ENCODE measurements around the gene ELK3. TPM values are rescaled to one million over a fixed set of nuclear protein-coding genes. Genes with fewer than 3 reads are reported as not detected.

Gene ELK3
- polyA plus RNA-seq, 1 experiment, result 20.9 TPM

GRCh38 chr12:96155181-96155580, 39.0 kb upstream of the ELK3 start:
- POLR2A ChIA-PET, result no interaction called here
- TF ChIP-seq, protein P1, sequence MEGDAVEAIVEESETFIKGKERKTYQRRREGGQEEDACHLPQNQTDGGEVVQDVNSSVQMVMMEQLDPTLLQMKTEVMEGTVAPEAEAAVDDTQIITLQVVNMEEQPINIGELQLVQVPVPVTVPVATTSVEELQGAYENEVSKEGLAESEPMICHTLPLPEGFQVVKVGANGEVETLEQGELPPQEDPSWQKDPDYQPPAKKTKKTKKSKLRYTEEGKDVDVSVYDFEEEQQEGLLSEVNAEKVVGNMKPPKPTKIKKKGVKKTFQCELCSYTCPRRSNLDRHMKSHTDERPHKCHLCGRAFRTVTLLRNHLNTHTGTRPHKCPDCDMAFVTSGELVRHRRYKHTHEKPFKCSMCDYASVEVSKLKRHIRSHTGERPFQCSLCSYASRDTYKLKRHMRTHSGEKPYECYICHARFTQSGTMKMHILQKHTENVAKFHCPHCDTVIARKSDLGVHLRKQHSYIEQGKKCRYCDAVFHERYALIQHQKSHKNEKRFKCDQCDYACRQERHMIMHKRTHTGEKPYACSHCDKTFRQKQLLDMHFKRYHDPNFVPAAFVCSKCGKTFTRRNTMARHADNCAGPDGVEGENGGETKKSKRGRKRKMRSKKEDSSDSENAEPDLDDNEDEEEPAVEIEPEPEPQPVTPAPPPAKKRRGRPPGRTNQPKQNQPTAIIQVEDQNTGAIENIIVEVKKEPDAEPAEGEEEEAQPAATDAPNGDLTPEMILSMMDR (IDR thresholded peaks at IDR 0.05; ENCODE audit: insufficient read depth, low read depth, low read length), result no peak
- no peaks in the 10 kb centered on the region for H3K27me3 ChIP-seq (ENCODE audit: control insufficient read depth, insufficient read depth, low read length)
- no peak overlapping the region for H3K4me3 ChIP-seq (ENCODE audit: low read depth, low read length)
- DNase-seq (ENCODE audit: low read depth), result no peak
- CTCF ChIA-PET, result no interaction called here
- H3K36me3 ChIP-seq (ENCODE audit: control insufficient read depth, insufficient read depth, low read length), result no peaks in the 10 kb centered on the region

GRCh38 chr12:96155781-96156180, 38.4 kb upstream of the ELK3 start:
- Histone ChIP-seq H3K36me3 (ENCODE audit: control insufficient read depth, insufficient read depth, low read length) (no peaks in the 10 kb centered on the region), H3K27me3 (ENCODE audit: control insufficient read depth, insufficient read depth, low read length) (no peaks in the 10 kb centered on the region), H3K4me3 (ENCODE audit: low read depth, low read length) (no peak overlapping the region)
- no peak for DNase-seq (ENCODE audit: low read depth)
- POLR2A ChIA-PET, result no interaction called here
- CTCF ChIA-PET, result no interaction called here
- TF ChIP-seq, protein P1 (IDR thresholded peaks at IDR 0.05; ENCODE audit: insufficient read depth, low read depth, low read length), result no peak

- no peak overlapping the region for H3K4me3 ChIP-seq (ENCODE audit: low read depth, low read length)
- TF ChIP-seq, protein P1 (IDR thresholded peaks at IDR 0.05; ENCODE audit: insufficient read depth, low read depth, low read length), result no peak
- POLR2A ChIA-PET, result no interaction called here
- no peaks in the 10 kb centered on the region for H3K36me3 ChIP-seq (ENCODE audit: control insufficient read depth, insufficient read depth, low read length)
- no peaks in the 10 kb centered on the region for H3K27me3 ChIP-seq (ENCODE audit: control insufficient read depth, insufficient read depth, low read length)
- no peak for DNase-seq (ENCODE audit: low read depth)
- CTCF ChIA-PET, result no interaction called here
Measured at GRCh38 chr12:96156211-96156610, 38.0 kb upstream of the ELK3 start.

DNA sequence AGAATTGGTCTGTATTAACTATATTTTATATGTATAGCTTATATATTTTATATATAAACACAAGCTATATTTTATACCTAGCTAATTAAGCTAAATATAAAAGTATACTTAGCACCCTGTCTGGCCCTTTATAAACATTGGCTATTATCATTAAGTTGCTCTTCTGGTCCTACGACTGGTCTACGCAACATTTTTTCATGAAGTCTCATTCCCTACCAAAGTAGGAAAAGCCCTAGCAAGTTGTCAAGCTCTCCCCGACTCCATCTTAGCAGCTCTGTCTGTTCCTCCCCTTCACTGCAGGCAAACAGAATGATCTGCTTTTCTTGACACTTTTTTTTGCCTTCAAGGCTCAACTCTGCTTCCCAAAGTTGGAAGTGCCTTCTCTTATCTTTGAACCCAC, 36.7 kb upstream of the ELK3 start:
- TF ChIP-seq, protein P1 (IDR thresholded peaks at IDR 0.05; ENCODE audit: insufficient read depth, low read depth, low read length), result no peak
- ChIA-PET CTCF (interaction anchor here (0.9 to 1.2 kb wide), 2 partner anchors 10 to 61 kb away, joined by 3 read pairs; no protein-coding TSS in a partner anchor), POLR2A (no interaction called here)
- H3K36me3 ChIP-seq (ENCODE audit: control insufficient read depth, insufficient read depth, low read length), result no peaks in the 10 kb centered on the region
- DNase-seq (ENCODE audit: low read depth), result no peak
- no peaks in the 10 kb centered on the region for H3K27me3 ChIP-seq (ENCODE audit: control insufficient read depth, insufficient read depth, low read length)
- H3K4me3 ChIP-seq (ENCODE audit: low read depth, low read length), result no peak overlapping the region

- no peak overlapping the region for H3K4me3 ChIP-seq (ENCODE audit: low read depth, low read length)
- TF ChIP-seq, protein P1 (IDR thresholded peaks at IDR 0.05; ENCODE audit: insufficient read depth, low read depth, low read length), result no peak
- no peaks in the 10 kb centered on the region for H3K36me3 ChIP-seq (ENCODE audit: control insufficient read depth, insufficient read depth, low read length)
- POLR2A ChIA-PET, result no interaction called here
- H3K27me3 ChIP-seq (ENCODE audit: control insufficient read depth, insufficient read depth, low read length), result 0 out of 2 replicates have a peak, but pooled peaks cover 2% of the 10 kb centered on the region
- CTCF ChIA-PET, result no interaction called here
- no peak for DNase-seq (ENCODE audit: low read depth)
Measured at GRCh38 chr12:96164951-96165811, 29.0 kb upstream of the ELK3 start.

Measured in BJ (cell line).